A549 treated with CpdA at 1 μM for 4 hours (cell line): Measurements from ENCODE around the gene TMEM181. TPM values are rescaled to one million over a fixed set of nuclear protein-coding genes. Genes with fewer than 3 reads are reported as not detected.

ENCODE experiments used
- total RNA-seq: library from RNA; stranded (reverse); fragments of 200-300 nt; extraction: Qiagen RNA extraction; gene quantifications from 5 replicates; pipeline ENCODE4 v1.2.3, GENCODE V29; 2022; ENCODE audit warnings: low read depth

The TMEM181 gene
- total RNA-seq: 13.8 to 16.0 TPM (median 14.8 TPM) in 5 replicates

DNA sequence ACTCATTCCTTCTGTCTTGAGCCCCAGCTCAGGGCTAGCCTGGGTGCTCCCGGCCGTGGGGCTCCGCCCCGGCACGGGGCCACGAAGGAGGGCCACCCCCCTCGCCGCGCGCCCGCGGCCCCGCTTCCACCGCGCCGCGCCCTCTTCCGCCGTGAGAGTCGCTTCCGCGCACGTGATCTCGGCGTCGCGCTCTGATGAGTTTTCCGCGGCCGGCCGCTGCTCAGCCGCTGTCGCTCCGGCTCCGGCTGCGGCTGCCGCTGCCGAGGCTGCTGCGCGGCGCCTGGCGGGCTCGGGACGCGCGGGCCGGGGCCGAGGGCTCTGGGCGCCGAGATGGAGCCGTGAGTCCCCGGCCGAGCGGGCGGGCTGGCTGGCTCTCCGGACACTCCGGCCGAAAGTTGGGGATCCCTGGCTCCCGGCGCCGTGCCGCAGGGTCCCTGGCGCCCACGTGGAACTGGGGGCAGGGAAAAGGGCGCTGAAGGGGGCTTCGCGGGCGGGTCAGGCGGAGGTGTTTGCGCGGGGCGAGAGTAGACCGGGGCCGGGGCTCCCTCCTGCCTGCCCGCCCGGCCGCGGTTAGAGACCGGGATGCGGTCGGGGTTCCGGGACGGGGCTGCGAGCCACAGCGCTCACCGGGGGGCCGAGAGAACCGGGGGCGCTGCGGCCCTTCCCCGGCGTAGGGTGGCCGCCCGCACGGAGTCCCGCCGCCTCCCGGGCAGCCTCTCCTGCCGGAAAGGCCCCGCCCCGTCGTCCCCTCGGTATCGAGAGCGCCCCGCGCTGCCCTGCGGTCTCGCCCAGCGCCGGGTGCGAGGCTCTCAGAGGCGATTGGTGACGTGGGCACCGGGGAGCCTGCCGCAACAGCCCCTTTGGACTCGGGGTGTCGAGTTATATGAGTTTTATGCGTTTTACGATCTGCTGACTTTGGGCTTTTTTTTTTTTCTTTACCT, at the start of gene TMEM181:
Gene TMEM181 (plus strand): TSS at position 197 of the 941 bp plus-strand sequence. CDS start 134 bp downstream, at position 331.

DNA sequence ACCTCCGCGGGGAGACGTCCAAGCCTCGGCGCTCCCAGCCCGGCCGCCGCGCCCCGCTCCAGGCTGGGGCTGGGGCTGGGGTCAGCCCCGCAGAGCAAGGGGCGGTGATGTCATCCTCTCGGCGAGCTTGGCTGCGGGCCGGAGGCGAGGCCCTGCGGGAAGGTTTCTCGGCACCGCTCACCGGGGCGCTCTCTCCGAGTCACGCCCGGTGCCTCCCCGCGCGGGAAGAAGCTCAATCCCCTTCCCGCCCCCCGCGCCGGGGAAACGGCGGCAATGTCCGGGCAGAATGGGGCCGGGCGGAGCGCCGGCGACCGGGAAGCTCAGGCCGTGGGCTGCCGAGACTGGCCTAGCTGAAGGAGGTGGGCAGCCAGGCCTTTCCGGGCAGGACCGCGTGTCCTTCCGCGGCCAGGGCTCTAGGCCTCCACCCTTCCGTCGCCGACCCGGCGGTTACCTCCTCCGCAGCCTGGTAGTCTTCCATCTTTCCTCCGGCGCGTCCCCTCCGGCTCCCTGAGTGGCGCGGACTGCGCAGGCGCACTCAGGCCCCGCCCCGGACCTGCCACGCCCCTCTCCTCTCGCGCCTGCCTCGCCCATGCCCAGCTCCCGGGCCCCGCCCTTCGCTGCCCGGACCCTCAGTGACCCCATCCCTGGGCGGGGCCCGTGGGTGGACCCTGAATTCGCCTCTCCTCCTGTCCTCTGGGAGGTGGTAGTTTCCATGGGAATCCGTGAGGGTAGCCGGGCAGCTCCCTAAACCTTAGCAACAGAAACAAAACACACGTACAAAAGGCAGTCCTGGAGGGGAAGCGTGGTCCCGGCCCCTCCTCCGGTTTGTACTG, 84.6 kb downstream of the TMEM181 start, which contains the start of gene DYNLT1:
Gene DYNLT1 (minus strand): TSS at position 513 of the 833 bp plus-strand sequence. CDS start 35 bp downstream, at position 478.

GRCh38 chr6:158649289-158650143, 89.6 kb downstream of the TMEM181 start, which contains the start of gene SYTL3:
TSS of gene SYTL3 (plus strand) at chr6:158650054. CDS start at chr6:158663269, 13,215 bp downstream.

Other genes with a start within 250 kb of the TMEM181 start
- 4.5 to 9.5 TPM (median 6.4 TPM) in 5 replicates for gene TULP4, start 247.6 kb upstream of the TMEM181 start, total RNA-seq
- 98.2 to 123 TPM (median 102 TPM) in 5 replicates for gene DYNLT1, start 84.7 kb downstream of the TMEM181 start, total RNA-seq
- gene SYTL3, start 90.0 kb downstream of the TMEM181 start, total RNA-seq: 0.98 to 1.2 TPM (median 1.1 TPM) in 5 replicates